Colonic mucosa (tissue), 4 donors: Measurements from ENCODE around the gene ARHGAP22. TPM values are rescaled to one million over a fixed set of nuclear protein-coding genes. Genes with fewer than 3 reads are reported as not detected.

Experiments
- DNase-seq: peaks from one replicate; pipeline ENCODE4 v3.0.0-alpha.2; 2020
- H3K27ac ChIP-seq: fragments of 200-600 bp; one replicate; pipeline ENCODE4 v1.8.0; 2021
- H3K27me3 ChIP-seq: fragments of 200-600 bp; one replicate; pipeline ENCODE4 v1.8.0; 2021
- H3K36me3 ChIP-seq: fragments of 200-600 bp; one replicate; pipeline ENCODE4 v1.8.0; 2021
- H3K4me1 ChIP-seq: fragments of 200-600 bp; one replicate; pipeline ENCODE4 v1.8.0; 2021; ENCODE audit warnings: mild to moderate bottlenecking
- H3K4me3 ChIP-seq: fragments of 200-600 bp; one replicate; pipeline ENCODE4 v1.8.0; 2021
- H3K9ac ChIP-seq, 2 donors: one replicate each; pipeline ENCODE4 v1.7.0; 2013; ENCODE audit warnings: control low read depth in 2 of 2, low read depth in 2 of 2, low read length in 2 of 2
- H3K9me3 ChIP-seq: fragments of 200-600 bp; one replicate; pipeline ENCODE4 v1.8.0; 2021
- CTCF ChIP-seq: fragments of 200-600 bp; IDR thresholded peaks from one replicate; pipeline ENCODE4 v1.8.0; 2022; ENCODE audit warnings: antibody characterized with exemption, mild to moderate bottlenecking
- intact Hi-C: fragments of 100-400 bp; cut with DNase I; formaldehyde crosslinking; loops from one replicate; pipeline ENCODE4 v1.14.1; 2022
- total RNA-seq, 2 donors: library from RNA; stranded (reverse); fragmentation: NEBNext Ultra II Directional in 1 of 2; extraction: Animal tissue kit (Norgen Biotek cat#: 25700) in 1 of 2; gene quantifications; one replicate each; pipeline ENCODE4 v1.2.1, GENCODE V29; 2021
- donor health status: healthy.
- donor health status: DM: no; HTN: no; CAD: no.
- donor health status: DM: no; HTN: no; CAD: no.

ARHGAP22 gene
- total RNA-seq, 2 donors from 2014 or later: 0.86 to 1.6 TPM

DNA sequence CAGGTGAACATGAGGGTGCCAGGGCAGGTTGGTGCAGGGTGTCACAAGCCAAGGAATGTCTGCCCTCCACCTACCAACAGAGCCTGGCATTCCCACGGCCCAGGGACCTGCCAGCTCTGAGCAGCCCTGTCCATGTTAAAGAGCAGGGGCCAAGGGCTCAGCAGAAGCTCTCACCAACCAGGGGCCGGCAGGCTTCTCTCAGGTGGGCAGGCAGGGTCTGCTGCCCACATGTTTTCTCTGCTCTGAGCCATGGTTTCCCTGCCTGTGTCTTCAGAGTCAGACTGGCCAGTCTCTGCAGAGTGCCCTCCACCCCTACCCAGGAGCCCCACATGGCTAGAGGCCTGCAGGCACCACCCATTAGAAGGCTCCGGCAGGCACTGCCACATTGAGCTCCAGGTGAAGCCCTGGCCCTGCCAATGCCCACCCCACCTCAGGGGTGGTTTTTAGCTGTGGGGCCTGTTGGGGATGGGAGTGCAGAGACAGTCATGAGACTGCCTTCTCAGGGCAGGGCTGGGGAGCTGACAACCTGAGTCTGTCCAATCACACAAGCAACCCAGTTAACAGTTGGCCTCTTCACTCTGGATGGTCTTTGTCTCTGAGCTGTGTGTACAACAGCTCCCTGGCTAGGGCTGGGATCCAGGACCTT is 135.9 kb downstream of the ARHGAP22 start:
- Histone ChIP-seq H3K27ac (no peak overlapping the region), H3K36me3 (no peaks in the 10 kb centered on the region), H3K27me3 (peaks cover 9% of the 10 kb centered on the region), H3K9ac (no peak overlapping the region), H3K9me3 (no peaks in the 10 kb centered on the region), H3K4me3 (no peak overlapping the region), H3K4me1 (no peaks in the 10 kb centered on the region)
- no peak for TF ChIP-seq CTCF
- peak; percentile 6 for DNase-seq
- intact Hi-C loops: no loop called here

GRCh38 chr10:48468130-48468790 is 136.6 kb downstream of the ARHGAP22 start:
- Histone ChIP-seq H3K4me1 (no peaks in the 10 kb centered on the region), H3K4me3 (no peak overlapping the region), H3K36me3 (no peaks in the 10 kb centered on the region), H3K27me3 (peaks cover 9% of the 10 kb centered on the region), H3K9me3 (no peaks in the 10 kb centered on the region), H3K9ac (no peak overlapping the region), H3K27ac (no peak overlapping the region)
- no peak for TF ChIP-seq CTCF
- DNase-seq: peak; percentile 4
- intact Hi-C loops: no loop called here

DNA sequence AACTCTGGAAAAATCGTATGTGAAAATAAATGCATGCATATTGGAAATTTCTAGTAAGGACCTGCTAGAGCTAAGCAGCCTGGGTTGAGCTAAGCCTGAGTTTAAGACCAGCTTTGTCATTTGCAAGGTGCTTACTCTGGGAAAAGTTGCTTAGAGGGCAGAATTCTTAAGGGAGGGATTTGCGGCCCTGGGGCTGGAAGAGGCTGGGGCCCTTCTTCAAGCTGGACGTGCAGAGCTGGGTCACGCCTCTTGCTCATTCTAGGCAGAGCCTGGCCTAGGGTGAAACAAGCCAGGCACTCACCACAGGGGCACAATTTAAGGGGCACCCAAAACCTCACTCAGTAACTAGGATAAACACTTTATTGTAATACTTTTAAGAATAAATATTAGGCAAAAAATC is 137.2 kb downstream of the ARHGAP22 start:
- no peak for TF ChIP-seq CTCF
- Histone ChIP-seq H3K36me3 (no peaks in the 10 kb centered on the region), H3K4me1 (no peaks in the 10 kb centered on the region), H3K4me3 (no peak overlapping the region), H3K9me3 (no peaks in the 10 kb centered on the region), H3K9ac (no peak overlapping the region), H3K27me3 (peaks cover 9% of the 10 kb centered on the region), H3K27ac (no peak overlapping the region)
- intact Hi-C loops: no loop called here
- peak; percentile 4 for DNase-seq

GRCh38 chr10:48466611-48467240 is 138.1 kb downstream of the ARHGAP22 start:
- no peak overlapping the region for H3K9ac ChIP-seq
- no peak overlapping the region for H3K27ac ChIP-seq
- DNase-seq: peak; percentile 9
- H3K27me3 ChIP-seq: peaks cover 9% of the 10 kb centered on the region
- no peaks in the 10 kb centered on the region for H3K4me1 ChIP-seq
- no peaks in the 10 kb centered on the region for H3K9me3 ChIP-seq
- no peak for TF ChIP-seq CTCF
- no peaks in the 10 kb centered on the region for H3K36me3 ChIP-seq
- intact Hi-C loops: no loop called here
- H3K4me3 ChIP-seq: no peak overlapping the region

DNA sequence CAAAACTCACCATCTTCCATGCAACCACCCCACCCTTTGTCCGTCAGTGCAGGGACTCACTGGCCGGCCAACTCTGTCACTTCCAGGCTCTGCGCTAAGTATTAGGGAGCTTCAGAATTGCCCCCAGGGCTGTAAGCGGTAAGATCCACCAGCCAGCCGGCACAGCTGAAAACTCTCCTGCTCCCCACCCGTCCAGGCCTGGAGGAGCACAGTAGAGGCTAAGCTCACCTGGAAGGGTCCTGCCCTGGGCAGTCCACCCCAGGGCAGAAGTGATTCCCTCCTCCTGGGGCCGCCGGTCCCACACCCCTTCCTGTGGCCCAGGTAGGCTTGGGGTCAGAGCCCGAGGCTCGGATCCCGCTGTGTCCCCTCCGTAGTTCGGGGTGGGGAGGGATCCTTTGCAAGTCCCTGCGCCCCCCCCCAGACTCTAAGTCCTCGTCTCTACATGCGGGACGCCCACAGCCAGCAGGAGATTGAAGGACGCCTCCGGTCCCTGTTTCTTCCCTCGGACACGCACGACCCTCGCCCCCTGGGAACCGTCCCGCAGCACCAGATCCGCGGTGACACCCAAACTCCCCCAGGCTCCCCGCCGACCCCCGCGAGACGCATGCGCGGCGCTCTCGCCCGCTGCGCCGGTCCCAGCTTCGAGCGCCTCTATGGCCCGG is 138.9 kb downstream of the ARHGAP22 start:
- no peak overlapping the region for H3K4me3 ChIP-seq
- H3K9ac ChIP-seq: no peak overlapping the region
- no peaks in the 10 kb centered on the region for H3K9me3 ChIP-seq
- H3K36me3 ChIP-seq: no peaks in the 10 kb centered on the region
- intact Hi-C loops: no loop called here
- no peak overlapping the region for H3K27ac ChIP-seq
- peak; percentile 11 for DNase-seq
- TF ChIP-seq CTCF: no peak
- H3K4me1 ChIP-seq: no peaks in the 10 kb centered on the region
- H3K27me3 ChIP-seq: peaks cover 9% of the 10 kb centered on the region
